Right hindlimb (tissue), 1 donor: ENCODE data around the gene ING4.

Source experiments
- DNase-seq: peaks from one replicate; pipeline ENCODE4 v3.0.0-alpha.2; 2018

The ING4 gene

DNA sequence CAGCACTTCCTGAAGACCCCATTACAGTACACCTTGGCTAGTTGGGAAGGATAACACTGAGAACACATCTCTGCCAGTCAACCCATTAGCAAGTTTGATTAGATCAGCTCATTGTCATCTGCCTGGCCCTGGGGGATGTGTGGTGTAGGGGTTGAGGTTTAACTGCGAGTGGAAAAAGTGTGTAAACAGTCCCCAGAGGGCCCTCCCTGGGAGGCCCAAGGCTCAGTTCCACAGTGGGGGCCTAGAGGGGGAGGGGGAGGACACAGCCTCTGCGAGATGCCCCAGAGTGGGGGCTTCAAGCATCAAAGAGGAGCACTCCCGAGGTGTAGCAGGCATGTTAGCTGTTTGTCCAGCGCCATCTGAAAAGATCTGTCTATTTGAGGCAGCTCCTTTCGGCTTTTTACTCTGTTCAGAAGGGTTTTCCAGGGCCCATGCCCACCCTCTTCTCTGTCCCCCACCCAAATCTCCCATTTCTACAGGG is 27.5 kb downstream of the ING4 start:
- DNase-seq, result no peak

DNA sequence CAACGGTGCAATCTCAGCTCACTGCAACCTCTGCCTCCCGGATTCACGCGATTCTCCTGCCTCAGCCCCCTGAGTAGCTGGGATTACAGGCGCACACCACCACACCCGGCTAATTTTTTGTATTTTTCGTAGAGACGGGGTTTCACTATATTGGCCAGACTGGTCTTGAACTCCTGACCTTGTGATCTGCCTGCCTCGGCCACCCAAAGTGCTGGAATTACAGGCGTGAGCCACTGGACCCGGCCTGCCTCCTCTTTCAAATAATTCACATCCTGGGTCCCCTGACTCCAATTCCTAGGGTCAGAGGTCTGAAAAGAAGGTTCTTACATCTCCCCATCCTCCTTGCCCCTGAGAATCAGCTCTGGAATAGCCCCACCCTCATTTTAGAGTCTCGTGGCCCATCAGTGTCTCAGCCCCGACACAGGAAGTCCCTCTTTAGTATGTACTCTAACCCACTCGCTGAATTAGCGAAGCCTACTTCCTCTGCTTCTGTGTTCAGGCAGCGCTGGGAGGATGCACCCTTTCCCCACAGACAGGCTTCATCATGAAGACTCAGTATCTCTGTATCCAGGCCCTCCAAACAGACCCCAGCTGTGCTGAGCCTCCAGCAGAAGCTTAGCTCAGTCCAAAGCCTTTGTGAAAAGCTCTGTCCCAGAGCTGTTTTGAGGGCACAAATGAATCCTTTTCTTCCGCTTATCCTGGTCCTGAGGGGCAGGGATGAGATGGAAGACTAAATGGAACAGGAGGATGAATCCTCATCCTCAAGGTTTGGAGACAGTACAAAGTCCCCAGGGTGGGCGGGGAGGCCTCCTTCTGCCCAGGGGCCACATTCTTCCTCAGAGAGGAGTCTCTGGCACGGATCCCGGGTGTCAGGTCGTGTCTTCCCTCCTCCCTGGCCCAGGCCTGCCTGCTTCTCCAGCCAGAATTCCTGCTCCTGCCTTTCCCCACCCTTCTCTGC is 30.6 kb downstream of the ING4 start:
- DNase-seq, result peak; percentile 66

DNA sequence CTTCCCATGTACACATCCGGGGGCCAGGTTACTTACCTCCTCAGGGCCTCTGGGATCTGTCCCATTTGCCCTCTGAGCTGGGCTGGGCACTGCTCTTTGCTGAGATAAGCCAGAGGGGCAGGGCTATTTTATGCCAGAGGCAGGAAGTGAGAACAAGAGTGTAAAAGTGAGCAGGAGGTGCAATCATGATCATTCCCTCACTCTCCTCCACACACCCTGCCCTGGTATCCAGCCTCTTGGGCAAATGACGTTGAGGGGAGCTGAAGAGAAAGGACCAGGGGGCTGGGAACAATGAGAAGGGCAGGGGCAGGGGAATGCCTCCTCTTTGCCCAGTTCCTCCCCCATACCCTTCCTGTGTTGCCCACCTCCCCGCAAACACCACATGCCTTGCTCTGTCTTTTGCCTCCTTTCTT is 31.4 kb downstream of the ING4 start:
- DNase-seq, result no peak

DNA sequence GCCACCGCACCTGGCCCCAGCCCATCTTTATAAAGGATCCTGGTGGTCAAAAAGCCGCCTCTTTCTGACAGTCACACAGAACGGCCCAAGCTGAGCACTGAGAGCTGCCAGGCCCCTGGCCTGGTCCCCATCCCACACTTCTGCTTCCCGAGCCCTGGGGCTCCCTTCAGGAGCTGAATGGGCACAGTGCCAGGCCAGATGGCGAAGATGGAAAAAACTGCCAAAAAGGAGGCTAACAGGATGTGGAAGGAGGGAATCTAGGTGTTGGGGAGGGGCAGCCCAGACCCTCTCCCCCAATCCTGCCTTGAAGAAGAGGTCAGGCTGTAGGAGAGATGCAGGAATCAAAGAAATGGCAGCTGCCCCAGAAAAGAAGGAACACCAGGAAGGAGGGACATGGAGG is 32.2 kb downstream of the ING4 start:
- DNase-seq, result peak; percentile 57

DNA sequence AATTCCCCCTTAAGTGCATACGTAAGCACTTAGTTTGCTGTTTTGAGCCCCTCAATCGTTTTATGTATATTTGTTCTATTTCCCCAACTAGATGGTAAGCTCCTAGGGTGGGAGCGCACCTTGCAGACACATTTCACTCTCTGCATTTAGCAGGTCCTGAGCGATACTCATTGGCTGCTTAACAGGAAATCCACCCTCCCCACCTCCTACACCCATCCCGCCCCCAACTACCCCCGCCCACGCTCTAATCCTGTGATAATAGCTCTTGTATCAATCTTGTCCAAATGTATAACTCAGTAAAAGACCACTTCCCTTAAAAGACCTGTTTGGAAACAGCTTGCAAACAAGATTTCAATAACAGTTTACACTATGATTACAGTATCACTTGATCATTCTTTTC is 35.3 kb downstream of the ING4 start:
- DNase-seq, result no peak

DNA sequence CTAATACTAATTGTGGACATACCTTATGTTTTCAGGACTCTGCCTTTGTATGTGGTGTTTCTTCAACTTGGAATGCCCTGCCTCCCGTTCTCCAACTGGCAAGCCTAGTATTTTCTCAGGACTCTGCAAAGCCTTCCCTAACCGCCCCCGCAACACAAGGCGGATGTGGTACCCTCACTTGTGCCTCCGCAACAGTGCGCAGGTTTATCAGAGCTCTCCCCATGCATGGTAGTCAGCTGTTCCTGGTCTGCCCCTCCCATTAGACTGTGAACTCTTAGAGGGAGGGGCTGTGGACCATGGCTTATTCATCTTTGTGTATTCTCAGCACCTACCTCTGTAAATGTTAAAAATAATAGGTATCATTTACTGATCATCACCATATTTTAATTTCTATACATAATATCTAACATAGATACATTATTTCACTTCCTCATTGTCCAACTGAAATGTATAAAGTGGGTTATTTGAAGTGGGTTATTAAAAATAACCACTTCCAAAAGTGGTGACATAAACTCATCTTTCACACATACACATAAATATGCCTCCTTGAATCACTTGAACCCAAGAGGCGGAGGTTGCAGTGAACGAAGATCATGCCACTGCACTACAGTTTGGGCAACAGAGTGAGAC is 36.1 kb downstream of the ING4 start:
- DNase-seq, result no peak

DNA sequence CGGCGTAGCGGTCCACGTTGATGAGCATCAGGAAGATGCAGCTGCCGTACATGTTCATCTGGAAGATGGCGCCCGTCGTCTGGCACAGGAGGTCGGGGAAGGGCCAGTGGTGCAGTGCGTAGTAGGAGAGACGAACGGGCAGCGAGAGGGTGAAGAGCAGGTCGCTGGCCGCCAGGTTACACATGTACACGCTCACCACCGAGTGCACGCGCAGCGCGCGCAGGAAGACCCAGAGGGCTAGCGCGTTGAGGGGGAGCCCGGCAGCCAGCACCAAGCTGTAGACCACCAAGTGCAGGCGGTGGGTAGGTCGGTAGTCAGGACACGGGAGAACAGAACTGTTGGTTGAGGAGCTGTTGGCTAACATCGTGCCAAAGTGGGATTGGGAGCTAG is 42.0 kb downstream of the ING4 start:
- no peak for DNase-seq

DNA sequence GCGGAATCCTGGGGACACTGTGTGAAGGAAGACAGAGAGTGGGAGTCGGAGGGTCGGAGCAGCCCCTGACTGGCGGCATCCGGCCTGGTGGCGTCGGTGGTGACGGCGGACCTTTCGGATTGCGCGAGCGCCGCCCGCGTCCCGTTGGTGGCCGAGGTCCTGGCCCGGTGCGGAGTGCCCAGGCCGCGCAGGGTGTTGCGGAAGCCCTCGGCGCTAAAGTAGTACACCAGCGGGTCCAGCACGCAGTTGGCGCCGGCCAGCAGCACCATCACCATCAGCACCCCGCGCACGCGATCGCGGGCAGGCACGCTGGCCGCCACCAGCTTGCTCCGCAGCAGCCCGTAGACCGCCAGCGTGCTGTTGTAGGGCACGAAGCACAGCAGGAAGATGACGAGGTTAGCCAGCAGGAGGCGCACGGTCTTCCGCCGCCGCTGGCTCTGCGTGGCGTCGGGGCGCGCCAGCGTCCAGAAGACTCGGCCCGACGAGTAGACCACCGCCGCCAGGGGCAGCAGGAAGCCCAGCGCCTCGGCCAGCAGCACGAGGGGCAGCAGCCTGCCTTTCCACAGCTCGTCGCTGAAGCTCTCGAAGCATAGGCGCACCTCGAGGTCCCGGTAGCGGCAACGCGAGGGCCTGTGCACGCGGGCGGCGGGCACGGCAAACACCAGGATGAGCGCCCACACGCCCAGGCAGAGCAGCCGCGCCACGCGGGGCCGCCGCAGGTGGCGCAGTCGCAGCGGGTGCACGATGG is 42.6 kb downstream of the ING4 start:
- DNase-seq, result peak; percentile 76

DNA sequence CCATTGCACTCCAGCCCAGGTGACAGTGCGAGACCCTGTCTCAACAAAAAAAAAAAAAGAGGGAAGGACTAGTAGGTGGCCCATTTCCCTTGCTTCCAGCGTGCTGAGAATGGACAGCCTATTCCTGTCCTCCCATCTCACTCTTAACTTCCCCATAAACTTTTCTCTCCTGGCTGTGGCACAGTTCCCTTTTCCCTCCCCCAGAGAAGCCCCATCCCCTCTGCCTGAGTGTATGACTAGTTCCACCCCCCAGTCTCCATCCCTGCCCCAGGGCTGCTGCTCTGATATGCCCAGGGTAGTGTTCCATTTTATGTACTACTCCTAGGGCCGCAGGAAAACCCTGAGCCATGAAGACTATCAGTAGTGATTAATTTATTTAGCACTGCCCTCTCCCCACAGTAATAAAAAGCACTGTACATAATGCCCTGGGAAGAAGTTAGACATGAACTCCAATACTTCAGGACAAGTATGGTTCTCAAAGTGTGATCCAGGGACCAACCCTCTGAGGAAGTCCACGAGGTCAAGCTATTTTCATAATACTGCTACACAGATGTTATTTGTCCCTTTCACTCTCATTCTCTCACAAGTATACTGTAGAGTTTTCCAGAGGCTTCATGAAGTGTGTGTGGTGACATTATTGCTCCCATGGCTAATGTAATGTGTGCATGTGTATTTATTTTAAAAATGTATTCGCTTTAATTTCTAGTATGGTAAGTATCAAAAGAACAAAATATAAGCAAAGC is 44.3 kb downstream of the ING4 start:
- no peak for DNase-seq

DNA sequence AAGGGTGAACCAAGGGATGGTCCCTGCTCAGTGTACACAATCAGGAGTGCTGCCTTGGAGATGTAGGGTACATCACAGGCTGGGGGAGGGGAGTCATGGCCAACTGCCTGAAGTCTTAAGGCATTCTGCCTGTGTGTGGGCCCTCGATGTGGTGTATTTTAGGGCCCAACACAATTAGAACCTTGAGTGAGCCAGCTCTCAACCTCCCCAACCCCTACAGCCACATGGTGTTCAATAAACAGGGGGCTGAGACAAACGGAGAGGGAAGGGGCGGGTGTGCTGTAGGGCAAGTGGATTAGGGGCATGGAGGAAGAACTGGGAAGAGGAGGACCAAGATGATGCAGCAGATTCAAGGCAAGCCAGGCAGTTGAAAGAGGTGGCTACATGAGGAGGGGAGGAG is 47.1 kb downstream of the ING4 start:
- DNase-seq, result no peak

DNA sequence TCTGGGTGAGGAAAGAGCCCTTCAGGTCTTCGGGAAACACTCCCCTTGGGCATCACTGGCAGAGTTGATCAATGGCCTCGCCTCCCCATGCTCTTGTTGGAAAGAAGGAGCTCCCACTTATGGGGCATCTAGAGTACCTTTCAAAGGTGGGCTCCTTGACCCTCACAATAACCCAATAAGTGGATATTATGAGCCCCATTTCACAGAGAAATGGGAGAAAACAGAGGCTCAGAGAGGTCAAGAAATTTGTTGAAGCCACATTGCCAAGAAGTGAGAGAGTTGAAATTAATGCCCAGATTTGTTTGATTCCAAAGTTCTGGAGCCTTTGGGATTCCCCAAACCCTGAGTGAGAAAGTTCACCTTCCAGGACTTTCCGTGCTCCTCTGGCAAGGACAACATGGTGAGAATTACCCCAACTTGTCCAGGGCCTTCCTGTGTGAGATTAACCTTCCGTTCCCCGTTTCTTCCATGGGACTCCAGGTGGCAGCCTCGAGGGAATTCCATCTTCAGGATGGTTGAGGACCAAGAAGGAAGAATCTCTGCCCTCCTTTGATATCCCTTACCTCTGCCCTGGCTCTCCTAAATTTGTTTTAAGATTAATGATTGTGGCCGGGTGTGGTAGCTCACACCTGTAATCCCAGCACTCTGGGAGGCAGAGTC is 48.3 kb downstream of the ING4 start:
- DNase-seq, result no peak

DNA sequence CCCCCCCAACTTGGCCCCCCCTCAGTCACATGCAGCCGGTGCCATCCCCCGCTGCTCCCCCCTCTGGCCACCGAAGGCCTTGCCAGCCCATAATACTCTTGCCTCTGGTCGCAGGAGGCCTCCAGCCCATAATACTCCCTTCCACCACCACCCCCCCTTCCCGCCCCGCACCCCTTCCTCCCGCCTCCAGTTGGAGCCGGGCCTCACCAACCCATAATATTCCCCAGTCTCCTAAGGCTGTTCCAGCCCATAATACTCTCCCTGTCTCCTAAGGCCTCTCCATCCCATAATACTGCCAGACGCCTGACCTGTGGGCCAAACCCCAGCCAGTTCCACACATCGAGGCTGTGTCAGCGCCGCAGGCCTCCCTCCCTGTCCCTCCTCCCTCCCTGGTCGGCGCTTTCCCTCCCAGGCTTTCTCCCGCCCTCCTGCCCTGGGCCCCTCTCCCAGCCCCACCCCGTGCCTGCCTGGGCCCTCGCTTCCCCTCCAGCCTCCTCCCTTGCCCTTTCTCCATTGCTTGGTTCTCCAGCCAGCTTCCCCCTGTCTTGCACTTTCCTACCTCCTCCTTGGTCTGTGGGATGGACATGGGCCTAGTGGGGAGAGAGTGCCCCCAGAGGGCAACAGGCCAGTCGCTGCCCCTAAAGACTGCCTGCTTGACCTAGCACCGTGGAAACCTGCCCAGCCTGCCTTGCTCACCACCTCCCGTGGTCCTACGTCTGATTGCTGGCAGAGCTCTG is 49.0 kb downstream of the ING4 start:
- peak; percentile 97 for DNase-seq

DNA sequence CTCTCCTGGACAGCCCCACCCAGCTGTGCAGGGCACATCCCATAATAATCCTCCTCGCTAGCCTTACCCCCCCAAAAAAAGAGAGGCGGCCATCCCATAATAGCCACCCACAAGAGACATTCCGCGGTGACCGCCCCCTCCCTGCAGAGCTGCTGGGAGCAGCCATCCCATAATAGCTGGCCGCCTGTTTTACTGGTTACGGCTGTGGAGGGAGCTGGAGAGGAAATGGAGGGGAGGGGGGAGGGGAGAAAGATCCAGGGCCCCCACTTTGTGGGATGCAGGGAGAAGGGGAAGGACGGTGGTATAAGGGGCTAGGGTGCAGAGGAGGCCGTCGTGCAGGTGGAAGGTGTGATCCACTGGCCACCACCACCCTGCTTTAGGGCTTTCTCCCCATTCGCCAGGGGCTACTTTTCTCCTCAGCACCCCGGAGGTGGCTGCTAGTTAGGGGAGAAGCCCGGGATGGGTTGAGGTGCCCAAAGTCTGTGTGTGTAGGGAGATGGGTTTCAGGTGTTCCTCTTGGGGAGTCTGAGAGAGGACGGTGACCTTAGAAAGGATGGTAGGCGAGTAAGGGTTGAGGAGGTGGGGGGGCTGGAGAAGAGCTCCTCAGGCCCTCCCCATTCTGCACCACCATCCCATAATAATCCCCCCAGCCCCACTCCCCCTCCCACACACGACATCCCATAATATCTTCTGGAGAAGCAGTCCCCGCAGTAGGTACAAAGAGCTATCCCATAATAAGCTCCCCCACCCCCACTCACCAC is 49.7 kb downstream of the ING4 start:
- DNase-seq, result peak; percentile 91

DNA sequence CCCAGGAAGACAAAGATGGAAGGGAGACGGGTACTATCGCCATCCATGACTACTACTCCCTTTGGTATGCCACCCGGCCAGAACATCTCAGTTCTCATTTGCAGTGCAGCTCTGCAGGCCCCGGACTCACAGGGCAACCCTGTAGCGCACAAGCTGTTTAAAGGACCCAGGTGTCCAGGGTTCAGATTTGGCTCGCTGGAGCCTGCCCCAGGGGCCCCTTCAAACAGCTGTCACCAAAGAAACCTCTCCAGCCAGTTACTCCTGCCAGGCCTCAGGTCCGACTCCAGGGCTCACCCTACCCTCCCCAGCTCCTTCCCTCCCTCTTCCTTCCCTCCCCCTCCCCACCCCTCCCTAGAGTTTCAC is 50.3 kb downstream of the ING4 start:
- DNase-seq, result no peak

DNA sequence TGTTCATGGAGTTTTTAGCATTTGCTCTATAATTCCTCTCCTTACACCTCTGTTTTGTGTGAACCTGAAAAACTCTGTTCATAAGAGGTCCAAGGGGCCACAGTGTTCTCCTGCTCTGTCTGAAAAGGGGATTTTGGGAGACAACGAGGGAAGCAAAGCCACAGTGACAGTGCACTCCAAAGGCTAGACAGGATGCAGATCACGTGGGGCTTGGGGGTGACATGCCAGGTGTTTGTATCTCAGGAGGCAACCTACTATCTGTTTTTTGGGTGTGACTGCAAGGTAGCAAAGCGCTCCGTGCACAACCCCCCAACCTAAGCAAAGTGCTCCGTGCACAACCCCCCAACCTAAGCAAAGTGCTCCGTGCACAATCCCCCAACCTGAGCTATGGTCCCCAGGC is 50.7 kb downstream of the ING4 start:
- no peak for DNase-seq

DNA sequence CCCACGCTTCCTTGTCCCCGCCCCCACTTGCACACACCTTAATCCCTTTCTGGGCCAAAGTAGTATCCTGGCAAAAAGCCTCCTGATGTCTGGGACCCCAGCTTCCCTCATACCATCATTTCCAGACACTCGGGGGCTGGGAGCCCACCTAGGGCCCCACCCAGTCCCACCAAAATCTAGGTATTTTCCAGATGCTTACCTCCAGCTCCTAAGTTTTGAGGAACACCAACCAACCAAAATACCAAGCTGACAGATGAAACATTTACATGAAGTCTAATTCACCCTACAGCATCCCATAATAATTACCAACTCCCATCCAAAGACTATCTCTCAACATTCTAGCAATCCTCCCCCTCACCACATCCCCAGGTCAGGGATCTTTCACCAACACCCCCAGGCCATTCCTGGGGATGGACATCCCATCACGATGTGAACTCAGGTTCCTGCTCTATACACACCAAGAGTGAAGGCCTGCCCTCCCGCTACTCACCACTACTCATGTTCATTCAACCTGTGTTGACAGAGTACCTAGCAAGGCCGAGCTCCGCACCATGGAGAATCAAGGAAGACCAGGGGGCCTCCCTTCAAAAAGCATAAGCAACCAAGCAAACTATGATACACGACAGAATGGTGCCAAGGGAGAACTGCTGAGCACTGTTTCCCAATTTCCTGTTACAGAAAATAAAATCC is 54.2 kb downstream of the ING4 start:
- peak; percentile 41 for DNase-seq

DNA sequence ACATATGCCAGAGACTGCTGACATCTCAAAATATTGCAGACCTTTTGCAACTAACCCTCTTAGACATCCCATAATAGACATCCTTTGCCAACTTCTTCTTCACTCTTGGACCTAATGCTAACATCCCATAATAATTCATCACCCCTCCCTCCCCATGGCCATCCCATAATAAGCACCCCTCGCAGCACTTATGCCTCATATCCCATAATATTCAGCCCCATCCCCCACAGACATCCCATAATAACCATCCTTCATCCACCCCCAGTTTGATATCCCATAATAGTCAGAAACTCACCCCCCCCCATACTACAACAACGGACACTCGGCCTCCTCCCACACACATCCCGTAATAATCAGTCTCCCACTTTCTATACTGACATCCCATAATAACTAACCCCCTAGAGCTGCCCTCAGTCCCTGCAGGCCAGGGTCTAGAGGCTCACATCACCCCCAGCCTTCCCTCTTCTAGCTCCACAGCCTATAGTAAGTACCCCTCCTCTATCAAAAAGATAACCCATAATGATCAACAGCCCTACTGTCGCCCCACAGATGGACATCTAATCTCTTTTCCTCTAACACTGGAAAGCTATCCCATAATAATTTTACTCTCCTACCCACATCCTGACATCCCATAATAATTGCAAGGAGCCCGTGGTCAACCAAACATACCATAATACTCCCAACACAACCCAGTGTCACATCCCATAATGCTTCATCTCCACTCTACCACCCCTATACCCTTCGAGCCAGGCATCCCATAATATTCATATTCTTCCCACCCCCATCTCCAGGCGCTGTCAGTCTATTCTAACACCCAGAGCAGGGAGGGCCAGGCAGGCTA is 54.9 kb downstream of the ING4 start:
- DNase-seq, result peak; percentile 75

DNA sequence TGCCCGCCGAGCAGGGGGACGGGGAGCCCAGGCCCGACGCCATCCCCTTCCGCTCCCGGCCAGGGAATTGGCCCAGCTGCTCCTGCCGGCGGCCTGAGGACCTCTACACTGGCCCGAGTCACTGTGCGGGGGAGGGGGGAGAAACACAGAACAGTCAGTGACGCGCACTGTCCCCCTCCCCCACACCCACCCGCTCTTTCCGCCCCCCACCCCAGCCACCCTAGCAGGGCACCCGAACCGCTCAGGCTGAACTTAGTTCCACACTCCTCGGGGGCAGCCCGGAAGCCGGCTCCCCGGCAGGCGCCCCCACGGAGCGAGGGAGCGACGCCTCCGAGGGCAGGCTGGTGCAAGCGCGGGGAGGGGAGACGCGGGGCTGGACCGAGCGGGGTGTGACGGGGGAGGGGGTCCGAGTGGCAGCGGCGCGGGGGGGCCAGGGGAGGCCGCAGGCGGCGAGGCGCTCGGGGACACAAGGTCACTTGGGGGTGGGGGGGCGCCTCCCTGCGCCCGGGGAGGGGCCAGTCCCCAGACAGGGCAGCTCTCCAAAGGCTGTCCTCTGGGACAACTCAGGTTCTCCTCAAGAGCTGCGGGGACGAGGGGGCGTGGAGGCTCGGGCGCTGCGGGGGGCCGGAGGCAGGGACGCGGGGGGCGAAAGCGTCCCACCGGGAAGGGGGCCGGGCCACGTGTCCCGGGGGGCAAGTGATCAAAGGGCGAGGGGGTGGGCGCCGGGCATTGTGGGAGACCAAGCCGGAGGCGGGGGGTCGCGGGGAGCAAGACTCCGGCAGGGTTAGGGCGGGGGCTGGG is 56.4 kb downstream of the ING4 start:
- peak; percentile 78 for DNase-seq
